Activated CD8-positive, alpha-beta memory T cell treated with anti-CD3 and anti-CD28 coated beads, Interleukin-2, amount 50 U/mL, for 1 hour (primary cell): ENCODE measurements around the gene LCOR.

Source experiments
- DNase-seq: peaks from one replicate; pipeline ENCODE4 v3.0.0-alpha.2; 2020; ENCODE audit errors: extremely low read depth

Gene LCOR

DNA sequence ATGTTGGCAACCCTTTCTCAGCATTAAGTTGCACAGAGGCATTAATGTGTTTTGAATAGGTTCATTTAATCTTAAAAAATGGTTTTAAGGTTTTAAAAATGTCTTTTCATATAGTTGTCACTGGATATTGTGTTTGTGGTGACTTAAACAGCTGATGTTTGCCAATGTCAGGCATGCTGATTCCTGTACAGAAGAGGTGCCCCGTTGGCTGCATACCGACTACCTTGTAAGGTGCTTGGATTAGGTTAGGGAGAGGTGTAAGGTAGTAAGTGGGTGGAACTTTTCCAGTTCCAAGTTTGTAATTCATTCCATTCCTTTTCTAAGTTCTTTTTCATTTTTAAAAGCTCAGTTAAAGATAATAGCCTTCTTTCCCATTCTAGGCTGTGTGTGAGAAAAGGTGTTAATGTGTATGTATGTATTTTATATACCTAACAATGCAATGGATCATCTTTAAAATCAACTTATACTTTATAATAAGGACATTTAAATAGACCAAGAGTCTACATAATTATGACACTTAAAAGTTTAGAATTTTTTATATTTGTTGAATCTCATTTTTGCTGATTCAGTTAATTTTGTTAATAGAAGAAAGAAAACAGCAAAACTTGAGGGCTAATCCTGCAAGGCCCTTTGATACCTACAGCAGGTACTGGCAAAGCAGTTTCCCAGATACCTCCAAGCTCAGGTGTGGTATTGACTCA, 155.2 kb downstream of the LCOR start:
- no peak for DNase-seq

DNA sequence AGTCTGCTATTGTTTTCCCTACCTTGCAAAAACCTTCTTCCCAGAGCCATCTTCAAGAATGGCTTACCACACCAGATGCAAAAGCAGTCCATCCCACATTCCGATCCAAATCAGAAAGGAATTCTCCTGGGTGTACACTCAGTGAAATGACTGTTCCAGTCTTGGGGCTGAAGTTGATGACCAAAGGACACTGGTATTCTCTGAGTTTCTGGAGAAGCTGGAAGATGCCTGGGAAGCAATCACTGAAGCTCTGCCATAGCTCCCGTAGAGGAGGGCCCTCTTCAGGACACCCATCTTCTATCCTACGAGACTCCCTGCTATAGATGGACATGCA, 155.7 kb downstream of the LCOR start:
- no peak for DNase-seq

DNA sequence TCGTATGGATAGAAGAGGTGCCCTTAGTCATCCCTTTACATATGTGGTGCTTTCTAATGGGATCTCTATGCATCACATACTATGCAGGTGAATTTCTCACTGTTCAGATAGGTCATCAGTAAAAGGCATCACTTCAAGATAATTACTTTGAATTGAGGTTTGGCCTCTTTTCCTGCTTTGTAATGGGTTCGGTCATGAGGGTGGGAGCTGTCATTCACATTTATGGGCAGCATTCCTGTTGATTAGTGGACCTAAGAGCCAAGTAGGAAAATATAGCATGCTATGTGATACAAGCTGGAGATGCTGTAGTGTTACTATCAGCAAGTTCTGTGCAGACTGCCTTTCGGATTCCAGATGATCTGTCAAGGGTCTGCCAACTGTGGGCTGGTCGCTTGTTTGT, 156.3 kb downstream of the LCOR start:
- no peak for DNase-seq

DNA sequence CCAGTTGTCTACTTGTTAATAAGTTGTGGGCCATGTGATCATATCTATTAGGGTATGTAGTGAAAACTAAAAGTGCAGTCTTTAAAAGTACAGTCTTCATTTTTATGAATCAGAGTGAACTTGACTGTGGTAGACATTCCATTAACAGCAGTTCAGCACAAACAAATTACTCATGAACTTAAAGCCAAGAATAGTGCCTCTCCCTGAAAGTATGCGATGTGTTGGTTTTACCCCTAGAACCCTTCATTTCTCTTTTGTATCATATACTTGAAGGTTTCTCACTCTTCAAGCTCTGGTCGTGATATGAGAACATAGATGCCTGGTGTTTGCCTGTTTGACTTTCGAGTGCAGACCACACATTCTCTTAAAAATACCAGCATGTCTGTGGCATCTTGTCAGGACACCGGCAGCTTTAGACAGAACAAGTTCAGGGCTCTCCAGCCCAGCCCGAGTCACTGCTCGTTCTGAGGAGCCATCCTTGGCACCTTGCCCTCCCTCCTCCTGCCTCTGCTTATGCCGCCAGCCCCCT, 159.3 kb downstream of the LCOR start:
- no peak for DNase-seq

DNA sequence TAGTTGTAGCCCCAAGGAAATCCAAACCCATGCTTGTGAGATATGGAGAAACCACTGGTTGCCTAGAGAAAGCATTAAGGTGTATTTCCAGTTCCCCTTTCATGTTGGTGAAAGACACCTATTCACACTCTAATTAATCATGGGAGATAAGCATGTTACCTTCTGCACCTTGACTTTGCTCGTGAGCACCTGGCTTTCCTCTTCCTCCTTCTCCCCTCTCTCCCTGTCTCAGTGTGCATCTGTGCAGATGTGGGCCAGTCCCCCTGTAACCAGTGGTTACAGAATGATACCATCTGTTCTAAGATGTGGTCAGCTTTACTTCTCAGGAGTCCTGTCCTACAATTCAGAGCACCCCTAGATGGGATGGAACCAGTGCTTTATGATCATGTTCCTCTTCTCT, 160.6 kb downstream of the LCOR start:
- no peak for DNase-seq

DNA sequence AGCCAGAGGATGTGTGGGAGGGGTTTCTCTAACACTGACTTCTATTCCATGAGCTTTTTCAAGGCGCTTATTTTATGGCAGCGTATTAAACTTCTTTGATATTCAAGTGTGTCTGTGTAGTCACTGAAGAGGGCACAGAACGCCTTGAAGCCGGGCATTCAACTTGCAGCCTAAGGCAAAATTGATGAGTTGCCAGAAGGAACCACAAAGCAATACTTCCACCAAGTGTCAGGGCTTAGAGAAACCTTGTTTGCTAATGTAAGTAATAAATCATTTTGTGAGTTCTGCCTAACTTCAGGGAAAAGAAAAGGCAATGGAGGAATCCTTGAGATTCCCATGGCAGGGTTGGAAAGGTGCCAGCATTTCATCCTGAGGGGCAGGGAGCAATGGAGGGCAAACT, 163.8 kb downstream of the LCOR start:
- no peak for DNase-seq

DNA sequence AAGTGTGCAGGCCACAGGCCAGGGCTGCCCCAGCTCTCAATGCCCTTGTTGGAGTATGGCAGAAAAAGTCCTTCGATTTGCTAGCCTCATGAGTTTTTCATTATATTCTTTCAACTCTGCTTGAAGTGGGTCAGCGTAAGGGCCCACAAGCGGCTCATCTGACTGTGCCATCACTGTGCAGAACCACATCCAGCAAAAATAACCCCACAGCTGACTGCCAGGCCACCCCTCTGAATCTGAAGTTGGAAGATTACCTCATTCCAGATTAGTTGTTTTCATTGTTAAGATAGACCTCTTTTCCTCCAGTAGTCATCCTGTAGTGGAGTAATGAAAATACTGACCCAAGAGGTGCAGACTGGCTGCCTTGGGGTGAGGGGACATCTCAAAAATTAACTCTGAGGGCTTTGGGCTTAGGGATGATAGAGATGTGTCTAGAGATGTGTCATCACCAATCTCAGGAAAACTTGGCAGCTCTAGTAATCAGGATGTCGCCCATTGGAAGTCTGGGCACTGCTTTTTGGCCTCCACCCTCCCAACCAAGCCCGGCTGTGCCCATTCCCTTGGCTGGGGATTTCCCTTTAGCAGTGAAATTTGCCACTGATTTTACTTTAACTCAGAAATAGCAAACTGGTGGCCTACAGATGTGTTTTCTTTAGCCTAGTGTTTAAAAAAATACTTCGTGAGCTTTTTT, 164.3 kb downstream of the LCOR start:
- no peak for DNase-seq

DNA sequence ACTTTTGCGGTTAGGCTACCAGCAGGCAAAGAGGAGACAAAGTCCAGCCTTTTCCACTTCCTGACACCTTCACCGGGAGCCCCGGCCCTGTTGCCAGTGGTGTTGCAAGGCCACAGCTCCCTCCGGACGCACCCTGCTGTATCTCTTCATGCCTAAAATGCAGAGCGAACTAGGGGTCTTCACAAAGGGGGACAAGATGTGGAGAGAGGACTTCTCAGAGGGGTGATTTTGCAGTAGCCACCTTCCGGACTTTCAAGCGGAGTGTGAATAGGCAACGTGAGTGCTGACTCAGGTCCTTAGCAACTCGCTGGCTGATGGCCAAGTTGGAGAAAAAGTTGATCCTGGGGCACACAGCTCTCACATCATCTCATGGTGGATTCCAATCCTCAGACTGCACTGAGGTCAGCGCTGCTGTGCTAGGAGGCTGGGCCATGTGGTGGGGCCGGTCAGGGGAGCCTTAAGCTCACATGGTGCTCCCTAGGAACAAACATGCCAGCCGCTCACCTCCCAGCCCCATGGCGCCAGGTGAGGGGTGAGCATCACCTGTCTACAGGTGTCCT, 166.3 kb downstream of the LCOR start:
- no peak for DNase-seq

DNA sequence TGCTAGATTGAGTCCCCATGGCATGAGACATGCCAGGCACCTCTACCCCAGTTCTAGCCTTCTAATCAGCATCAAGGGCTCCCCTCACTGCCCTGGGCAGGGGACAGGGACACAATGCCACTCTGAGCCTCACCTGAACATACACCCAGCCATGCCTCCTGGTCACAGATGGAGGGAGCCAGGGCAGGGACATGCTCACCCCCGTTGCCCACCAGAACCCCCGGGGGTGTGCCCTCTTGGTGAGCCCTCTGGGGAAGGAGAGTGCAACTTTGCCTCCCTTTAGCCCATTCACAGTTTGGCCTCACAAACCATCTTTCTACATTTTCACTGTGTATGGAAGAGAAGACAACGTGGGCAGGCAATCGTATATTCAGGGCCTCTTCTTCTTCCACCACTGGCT, 167.2 kb downstream of the LCOR start:
- no peak for DNase-seq

DNA sequence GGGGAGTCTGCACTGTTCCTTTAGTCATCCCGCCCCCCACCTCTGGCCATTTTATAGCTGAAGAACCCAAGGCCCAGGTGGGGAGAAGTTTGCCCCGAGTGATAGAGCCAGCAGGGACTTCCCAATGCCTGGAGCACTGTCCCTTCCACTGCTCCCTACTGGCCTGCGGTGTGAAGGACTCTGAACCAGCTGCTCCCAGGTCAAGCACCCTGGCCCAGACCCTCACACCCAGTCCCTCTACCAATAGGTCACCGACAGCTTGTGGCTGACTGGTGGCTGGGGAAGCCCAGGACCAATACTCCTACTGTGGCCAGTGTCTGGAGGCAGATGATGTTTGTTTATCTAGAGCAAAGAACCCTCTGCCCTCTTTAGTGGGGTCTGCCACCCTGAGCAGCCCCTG, 167.9 kb downstream of the LCOR start:
- DNase-seq, result no peak

DNA sequence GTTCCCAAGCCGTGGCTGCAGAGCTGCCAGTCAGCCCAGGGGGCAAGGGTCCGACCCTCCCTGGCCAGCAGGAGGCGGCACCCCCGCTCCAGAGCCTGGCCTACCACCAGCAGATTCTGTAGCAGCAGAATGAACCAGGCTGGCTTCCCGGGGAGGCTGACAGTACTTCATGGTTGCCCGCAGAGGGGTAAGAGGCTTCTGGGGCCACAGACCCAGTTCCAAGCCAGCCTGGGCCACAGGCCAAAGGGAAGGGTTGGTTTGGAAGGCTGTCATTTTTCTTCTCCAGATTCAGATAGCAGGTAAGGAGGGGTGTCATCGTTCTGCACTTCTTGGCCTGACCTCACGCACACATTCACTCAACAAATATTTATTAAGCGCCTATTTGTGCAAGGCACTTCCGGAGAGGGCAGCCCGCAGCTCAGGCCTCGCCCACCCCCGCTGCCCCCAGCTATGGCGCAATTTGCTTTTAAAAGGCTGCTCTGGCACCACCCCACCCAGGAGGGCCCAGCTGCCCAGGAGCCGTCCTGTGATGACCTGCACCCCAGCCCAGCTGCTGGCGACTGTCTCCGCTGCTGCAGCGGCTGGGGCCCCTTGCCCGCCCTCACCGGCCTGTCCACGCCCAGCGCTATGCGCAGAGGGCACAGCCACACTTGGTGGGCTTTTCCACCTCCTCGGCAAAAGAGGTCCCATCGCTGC, 168.5 kb downstream of the LCOR start:
- no peak for DNase-seq

DNA sequence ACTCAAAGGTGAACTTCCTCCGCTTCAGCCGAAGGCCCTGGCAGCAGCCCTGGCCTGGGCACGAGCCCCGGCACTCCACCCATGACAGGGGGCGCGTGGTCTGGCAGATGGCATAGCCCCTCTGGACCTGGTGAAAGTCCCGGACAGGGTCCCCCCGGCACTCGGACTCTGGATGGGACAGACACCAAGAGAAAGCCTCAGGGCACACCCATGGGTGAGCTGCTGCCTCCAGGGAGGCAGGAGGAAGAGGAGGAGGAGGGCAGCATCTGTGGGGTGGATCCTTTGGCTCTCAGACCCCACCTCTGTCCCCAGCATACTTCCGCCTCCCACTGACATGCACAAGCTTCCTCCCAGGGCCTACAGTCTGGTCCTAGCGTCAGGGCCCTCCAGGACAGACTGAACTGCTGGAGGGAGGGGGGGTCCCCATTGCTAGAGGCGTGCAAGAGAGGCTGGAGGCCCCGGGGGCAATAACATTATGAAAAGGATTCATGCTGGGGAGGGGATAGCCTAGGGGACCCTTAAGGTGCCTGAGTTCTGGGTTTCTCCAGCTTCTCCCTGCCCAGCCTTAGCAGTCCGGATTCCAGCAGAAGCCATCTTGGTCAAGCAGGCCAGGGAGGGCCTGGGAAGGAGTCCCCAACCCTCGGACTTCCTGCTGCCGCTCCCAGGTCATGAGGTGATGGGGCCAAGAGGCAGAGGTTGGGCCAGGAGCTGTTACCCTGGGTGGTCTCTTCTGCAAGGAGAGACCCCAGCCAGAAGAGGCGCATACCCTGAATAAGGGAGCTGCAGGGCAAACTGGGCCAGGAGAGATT, 169.3 kb downstream of the LCOR start:
- DNase-seq, result no peak

DNA sequence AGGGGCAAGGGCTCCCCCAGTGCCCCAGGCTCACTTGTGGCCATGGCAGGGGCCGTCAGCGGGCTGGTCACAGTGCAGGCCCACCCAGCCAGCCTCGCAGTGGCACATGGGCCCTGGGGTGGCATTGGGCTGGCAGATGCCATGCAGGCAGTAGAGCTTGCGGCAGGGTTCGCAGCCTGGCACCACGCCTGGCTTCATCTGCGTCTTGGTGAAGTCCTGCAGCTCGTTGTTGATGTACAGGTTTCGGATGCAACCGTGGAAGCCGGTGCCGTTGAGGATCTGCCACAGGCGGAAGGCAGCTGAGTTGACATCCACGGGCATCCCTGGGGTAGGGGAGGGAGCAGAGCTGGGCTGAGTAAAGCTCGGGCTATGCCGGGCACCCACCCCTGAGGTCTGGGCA, 170.6 kb downstream of the LCOR start:
- DNase-seq, result no peak

DNA sequence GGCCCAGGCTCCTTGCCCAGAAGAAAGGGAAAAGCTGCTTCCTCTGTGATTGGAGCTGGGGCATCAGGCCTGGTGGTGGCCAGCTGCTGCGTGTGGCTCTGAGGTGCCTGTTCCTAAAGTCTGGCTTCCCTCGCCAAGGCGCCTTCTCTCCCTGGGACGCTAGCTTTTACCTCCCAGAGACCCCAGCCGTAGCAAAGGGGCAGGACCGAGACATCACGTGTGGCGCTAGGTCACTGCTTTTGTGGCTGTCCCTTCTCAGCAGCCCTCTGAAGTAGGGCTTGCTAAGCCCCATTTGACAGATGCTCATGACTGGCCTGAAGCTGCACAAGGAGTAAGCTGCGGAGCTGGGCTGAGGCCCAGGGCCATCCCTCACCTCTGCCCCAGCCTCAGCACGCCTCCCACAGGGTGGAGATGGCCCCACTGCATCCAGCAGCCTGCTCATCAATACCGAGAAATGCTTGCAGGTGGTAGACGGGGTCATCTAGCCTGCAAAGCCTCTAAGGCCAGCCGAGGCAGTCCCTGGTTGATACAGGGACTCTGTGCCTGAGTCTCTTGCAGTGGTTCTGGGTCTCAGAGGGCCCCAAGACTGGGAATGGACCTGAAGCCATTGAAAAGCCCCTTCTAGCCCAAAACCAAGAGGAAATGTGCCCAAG, 171.2 kb downstream of the LCOR start:
- DNase-seq, result no peak

DNA sequence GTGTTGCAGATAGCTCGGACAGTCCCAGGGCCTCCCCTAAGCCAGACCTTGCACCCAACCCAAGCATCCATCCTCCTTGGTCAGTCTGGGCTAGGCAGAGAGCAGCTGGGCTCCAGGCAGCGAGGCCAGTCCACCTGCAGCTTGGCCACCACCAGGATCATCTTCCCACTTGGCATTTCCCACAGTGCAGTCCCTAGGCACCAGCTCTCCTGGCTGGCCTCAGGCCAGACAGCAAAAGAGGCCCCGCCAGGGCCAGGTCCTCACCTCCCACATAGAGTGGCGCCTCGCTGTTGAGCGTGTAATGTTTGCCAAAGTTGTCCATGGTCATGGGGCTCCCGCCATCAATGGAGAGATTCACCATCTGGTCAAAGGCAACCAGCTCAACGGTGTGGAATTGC, 171.7 kb downstream of the LCOR start:
- no peak for DNase-seq

DNA sequence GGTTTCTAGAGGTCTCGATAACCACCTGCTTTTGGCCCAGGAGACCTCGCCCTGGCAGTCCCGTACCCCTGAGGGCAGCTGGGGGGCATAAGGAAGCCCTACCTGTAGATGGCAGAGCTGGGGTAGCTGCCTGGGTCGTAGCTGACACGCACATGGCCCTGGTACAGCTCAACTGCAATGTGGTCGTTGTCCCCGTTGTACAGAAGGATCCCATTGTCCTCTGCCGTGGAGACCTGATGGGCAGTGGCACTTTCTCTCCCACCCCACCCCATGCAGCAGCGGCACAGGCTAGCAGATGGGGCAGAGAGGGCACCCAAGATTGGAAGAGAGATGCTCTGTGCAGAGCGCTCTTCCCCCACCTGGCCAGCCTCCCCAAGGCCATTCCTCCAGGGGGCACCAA, 172.5 kb downstream of the LCOR start:
- DNase-seq, result no peak

DNA sequence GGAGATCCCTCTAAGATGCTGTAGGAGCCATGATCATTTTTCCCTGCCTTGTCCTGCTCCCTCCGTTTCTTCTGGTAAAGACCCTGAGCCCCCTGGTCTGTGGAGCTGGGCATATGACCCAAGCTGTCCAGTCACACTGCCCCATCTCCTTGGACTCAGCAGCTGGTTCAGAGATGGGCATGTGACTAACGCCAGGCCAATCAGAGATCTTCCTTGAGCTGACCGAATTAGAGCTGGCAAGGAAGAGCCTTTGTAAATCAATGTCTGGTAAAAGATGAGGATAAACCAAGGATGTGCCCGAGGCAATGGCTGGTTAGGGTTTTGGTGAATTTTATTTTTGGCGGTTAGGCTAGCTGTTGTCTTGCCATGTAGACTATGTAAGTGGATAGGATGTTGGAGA, 173.3 kb downstream of the LCOR start:
- no peak for DNase-seq

DNA sequence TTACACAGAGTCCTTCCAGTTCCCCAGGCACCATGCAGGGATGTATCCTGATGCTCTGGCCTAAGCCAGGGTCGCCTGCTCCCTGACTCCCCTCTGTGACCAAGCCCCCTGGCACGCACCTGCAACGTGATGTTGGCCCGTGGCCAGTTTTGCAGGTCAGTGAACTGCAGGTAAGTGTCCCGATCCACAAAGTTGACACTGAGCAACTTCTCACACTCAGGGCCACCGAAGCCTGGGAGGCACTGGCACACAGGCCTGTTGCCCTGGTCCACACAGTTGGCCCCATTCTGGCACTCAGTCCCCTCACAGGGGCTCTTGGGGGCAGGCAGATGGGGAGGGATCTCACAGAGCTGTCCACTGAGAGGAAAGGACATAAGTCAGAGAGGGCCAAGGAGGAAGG, 174.3 kb downstream of the LCOR start:
- no peak for DNase-seq

DNA sequence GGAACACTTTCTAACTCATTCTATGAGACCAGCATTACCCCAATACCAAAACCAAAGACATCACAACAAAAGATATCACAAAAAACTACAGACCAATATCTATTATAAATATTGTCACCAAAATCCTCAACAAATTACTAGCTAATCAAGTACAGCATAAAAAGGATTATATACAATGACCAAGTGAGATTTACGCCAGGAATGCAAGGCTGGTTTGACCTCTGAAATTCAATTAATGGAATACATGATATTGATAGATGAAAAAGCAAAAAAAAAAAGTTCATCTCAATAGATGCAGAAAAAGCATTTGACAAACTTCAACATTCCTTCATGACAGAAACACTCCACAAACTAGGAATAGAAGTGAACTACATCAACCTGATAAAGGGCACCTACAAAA, 175.3 kb downstream of the LCOR start:
- DNase-seq, result no peak

DNA sequence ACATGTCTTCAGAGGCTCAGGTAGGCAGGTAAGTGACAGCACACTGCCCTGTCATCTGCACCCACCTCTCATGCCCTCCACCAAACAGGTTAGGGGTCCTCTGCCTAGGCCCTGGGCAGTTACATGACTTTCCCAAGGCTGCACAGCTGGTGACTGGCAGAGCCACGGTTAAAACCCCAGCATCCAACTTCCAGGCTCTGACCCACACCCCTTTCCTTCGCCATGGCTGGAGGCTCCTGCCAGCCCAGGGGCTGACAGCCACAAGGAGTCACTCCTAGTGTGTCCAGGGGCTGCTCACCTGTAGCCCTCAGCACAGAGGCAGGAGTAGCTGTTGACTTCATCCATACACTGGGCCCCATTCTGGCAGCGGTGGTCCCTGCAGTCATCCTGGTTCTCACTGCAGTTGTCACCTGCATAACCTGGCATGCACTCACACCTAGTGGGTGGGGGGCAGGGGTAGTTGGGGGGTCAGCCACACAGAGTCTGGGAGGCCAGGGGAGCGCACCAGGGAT, 178.7 kb downstream of the LCOR start:
- no peak for DNase-seq

DNA sequence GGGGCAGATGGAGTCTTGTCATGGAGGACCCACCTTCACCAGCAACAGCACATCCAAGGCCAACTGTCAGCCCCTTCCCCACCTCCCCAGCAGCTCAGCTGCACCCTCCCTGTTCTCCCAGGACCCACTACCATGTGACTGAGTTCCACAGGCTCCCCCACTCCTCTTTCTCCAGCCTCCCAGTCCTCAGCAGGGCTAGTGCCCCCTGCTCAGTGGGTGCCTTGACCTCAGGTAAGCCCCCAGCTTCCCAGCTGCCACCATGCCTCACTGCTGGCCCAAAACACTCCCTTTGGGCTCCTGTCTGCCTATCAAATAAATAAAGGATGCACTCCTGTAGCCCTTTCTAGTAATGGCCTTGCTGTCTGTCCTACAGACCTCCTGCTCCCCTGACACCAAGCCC, 179.3 kb downstream of the LCOR start:
- no peak for DNase-seq
